A549 (cell line): ENCODE measurements around the gene LRATD1.

Experiments used
- KDM5A ChIP-seq: fragments of 200-600 bp; sonication (generic); IDR thresholded peaks from 2 replicates; pipeline ENCODE4 v1.6.1; 2016; ENCODE audit warnings: antibody characterized with exemption, mild to moderate bottlenecking
- TF ChIP-seq, protein P1 (sequence below): fragments of >200 bp; sonication (Bioruptor Twin); formaldehyde crosslinking; IDR thresholded peaks from 3 replicates; pipeline ENCODE4 v1.5.1; 2016

DNA sequence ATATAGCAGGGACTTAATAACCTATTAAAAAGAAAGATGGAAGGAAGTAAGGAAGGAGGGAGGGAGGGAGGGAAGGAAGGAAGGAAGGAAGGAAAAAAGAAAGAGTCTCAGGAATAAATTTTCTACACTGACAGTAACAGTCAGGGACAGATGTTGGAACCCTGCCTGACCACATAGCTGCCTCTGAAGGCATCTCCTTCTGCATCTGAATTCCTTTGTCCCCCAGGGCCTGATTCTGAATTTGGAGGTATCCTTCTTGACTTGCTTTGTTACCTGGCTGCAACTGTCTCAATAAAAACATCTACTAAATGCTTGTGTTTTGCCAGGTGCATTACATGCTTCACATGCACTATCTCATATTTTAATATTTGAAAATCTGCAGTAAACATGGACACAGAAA lies 17.4 kb upstream of the LRATD1 start:
- no peak for TF ChIP-seq KDM5A
- TF ChIP-seq, protein P1, sequence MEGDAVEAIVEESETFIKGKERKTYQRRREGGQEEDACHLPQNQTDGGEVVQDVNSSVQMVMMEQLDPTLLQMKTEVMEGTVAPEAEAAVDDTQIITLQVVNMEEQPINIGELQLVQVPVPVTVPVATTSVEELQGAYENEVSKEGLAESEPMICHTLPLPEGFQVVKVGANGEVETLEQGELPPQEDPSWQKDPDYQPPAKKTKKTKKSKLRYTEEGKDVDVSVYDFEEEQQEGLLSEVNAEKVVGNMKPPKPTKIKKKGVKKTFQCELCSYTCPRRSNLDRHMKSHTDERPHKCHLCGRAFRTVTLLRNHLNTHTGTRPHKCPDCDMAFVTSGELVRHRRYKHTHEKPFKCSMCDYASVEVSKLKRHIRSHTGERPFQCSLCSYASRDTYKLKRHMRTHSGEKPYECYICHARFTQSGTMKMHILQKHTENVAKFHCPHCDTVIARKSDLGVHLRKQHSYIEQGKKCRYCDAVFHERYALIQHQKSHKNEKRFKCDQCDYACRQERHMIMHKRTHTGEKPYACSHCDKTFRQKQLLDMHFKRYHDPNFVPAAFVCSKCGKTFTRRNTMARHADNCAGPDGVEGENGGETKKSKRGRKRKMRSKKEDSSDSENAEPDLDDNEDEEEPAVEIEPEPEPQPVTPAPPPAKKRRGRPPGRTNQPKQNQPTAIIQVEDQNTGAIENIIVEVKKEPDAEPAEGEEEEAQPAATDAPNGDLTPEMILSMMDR: no peak
